ENCODE data around the gene LARGE1.

DNA sequence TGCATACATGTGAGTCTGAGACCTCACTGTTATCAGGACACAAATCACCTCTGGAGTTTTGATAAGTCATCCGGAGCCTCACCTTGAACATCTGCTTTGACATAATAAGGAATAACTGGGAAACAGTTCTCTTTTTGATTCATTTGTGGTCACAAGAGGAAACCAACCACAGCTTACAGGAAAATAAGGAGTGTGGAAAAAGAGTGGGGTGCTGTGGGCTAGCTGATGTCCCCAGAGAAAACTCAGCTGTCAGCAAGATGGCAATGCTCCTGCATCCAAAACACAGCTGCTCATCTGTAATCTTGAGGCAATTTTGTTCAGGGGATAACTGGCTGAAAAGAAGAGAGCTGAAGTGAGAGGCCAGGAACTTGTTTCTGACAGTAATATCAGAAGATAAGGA lies 445.7 kb downstream of the LARGE1 start:
- TF ChIP-seq, protein P1, sequence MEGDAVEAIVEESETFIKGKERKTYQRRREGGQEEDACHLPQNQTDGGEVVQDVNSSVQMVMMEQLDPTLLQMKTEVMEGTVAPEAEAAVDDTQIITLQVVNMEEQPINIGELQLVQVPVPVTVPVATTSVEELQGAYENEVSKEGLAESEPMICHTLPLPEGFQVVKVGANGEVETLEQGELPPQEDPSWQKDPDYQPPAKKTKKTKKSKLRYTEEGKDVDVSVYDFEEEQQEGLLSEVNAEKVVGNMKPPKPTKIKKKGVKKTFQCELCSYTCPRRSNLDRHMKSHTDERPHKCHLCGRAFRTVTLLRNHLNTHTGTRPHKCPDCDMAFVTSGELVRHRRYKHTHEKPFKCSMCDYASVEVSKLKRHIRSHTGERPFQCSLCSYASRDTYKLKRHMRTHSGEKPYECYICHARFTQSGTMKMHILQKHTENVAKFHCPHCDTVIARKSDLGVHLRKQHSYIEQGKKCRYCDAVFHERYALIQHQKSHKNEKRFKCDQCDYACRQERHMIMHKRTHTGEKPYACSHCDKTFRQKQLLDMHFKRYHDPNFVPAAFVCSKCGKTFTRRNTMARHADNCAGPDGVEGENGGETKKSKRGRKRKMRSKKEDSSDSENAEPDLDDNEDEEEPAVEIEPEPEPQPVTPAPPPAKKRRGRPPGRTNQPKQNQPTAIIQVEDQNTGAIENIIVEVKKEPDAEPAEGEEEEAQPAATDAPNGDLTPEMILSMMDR (IDR thresholded peaks at IDR 0.05; ENCODE audit: insufficient read depth, low read length, poor library complexity, severe bottlenecking), result no peak
- TF ChIP-seq EZH2phosphoT487 (conservative IDR thresholded peaks at IDR 0.05; ENCODE audit: low read length), result no peak

Data from SU-DHL-6 (cell line).